Posterior vena cava (tissue), 2 donors: ENCODE data around the gene RCL1. TPM values are rescaled to one million over a fixed set of nuclear protein-coding genes. Genes with fewer than 3 reads are reported as not detected.
"Not testable (repeated sequence)": the region's sequence is repeated elsewhere in the genome, so short reads cannot be mapped to it uniquely, and the experiment has no call there.

Experiments used
- DNase-seq: peaks from one replicate; pipeline ENCODE4 v3.0.0-alpha.2; 2020; ENCODE audit warnings: low spot score
- intact Hi-C, 2 donors: fragments of 100-400 bp; cut with DNase I; formaldehyde crosslinking; loops; one replicate each; pipeline versions ENCODE4 v1.14.1 to v1.14.2; 2022 to 2023
- total RNA-seq, 2 donors: library from RNA; stranded (reverse); fragmentation: NEBNext Ultra II Directional; extraction: Animal tissue kit (Norgen Biotek cat#: 25700); gene quantifications; one replicate each; pipeline ENCODE4 v1.2.1, GENCODE V29; 2021
- donor health status: DM: yes; HTN: yes; CAD: no.
- donor health status: DM: yes; HTN: yes; CAD: no.

Gene RCL1
- total RNA-seq, 2 donors from 2014 or later = 22.1 to 24.7 TPM

DNA sequence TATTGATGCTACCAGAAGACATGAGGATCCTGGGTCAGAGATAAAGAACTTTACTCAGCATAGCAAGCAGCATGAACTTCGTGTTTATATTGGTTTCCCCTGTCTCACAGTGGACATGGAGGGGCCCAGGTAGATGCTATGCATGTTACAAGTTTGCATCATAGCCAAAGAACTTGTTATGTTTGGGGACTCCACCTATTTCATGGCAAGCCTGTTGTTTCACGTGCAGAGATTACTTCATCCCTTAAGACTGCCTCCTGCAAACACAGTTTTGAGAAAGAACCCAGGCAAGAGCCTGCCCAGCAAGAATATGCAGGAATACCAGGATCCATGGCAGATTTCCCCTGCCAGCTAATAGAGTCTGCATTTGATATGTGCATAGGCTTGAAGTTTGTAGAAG is 68.4 kb downstream of the RCL1 start:
- intact Hi-C loops = no loop called here
- DNase-seq = no peak

DNA sequence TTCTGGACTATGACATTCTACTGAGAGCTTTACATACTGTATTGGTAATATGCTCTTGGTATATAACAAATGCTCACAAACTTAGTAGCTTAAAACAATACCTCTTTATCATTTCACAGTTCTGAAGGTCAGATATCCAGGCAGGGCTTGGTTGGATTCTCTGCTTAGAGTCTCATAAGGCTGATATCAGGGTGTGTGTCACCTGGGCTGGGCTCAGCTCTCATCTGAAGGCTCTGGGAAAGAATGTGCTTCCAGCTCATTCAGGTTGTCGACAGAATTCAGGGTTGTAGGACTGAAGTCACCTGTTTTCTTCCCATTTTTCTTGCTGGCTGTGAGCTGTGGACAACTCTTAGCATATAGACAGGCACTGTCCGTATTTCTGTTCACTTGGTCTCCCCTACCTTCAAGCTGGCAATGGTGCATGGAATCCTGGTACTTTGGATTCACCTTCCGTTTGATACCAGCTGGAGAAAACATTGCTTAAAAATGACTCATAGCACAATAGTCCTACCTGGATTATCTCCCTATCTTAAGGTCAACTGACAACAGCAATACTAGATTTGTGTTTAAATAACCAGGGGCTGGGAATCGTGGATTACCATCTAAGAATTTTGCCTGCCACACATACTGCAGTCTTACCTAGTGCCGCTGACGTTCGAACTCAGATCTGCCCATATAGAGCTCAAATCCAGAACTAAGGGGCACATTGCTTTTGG is 69.2 kb downstream of the RCL1 start:
- DNase-seq = no peak
- intact Hi-C loops = no loop called here

DNA sequence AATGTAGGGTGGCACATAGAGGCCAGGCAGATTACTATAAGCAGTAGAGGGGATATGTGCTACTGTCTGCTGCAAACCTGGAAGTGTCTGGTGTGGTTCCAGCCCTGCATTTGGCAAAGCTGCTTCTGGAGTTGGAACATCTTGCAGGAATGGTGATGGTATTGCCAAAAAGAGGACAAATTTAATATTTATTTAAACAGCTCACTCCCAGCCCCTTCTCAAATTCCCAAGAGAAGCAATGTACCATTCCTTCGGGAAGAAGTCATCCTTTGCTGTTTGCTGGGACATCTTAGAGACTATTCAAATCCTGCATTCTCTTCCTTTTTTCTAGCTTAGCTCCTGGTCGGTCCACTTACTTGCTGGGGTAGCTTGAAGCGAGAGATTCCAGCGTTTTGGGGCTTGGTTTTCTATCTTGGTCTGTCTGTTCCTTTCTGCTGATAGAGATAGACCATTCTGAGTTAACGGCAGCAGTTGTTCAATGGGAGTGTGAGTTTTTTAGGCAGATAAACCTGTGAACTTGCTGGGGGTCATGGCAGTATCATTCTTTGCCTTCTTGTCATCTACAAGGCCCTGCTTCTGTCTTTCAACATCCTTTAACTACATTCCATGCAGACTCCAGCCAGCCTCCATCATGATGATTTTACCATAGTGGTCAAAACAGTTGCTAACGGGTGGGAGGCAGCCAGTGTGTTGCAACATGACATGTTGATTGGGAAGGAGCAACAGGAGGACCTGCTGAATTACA is 69.9 kb downstream of the RCL1 start:
- intact Hi-C loops = no loop called here
- DNase-seq = no peak

DNA sequence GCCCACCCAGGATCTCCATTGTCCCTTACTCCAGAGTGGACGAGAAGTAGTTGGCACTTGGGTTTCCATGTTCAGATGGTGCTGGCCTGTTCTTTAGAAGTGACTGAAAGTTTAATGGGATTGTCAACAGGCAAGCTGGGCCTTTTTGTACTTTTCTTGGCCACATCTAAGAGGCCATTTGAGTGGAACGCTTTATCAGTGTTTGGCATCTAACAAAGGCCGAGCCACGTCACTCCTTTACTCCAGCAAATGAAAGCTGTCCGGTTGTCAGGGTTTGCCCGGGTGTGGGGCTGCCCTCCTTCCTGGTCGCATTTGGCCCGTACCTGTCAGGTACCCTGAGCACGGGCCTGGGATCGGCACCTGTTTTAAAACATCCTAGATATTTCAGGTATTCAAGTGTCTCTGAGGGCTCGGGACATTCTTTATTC is 71.5 kb downstream of the RCL1 start:
- intact Hi-C loops = no loop called here
- DNase-seq = no peak

DNA sequence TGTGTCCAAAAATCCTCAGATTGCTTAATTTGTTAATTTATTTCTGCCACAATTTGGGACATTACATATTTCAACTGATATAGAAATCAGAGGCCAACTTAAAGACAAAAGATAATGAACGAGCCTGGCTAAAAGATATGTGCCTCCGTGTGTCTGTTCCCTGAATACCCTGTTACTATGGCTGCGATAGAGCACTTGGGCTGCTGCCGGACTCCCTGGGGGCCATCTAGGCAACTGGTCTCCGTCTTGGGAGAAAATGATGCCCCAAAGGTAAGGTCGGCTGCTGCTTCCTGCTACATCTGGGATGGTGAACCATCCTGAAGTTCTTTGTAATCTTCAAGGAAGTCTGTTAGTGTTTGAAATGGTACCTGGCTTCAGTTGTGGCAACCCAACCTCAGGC is 72.0 kb downstream of the RCL1 start:
- intact Hi-C loops = no loop called here
- DNase-seq = no peak

DNA sequence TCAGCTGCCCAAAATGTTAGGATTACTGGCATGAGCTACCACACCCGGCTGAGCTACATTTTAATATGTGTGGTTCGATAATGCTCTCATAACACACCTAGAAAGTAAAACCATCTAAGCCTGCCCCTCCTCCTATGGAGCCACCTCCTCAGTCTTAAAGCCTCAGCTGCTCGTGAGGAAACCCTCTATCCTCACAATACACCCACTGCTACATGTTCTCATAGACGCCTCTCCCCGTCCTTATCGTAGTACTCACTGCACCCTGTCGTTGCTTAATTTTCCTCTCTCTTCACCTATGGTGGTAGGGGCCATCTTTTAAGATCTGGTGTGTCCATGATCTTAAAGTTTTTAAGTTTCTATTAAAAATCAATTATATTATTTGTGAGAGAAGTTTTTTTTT is 72.9 kb downstream of the RCL1 start:
- intact Hi-C loops = no loop called here
- DNase-seq = no peak

DNA sequence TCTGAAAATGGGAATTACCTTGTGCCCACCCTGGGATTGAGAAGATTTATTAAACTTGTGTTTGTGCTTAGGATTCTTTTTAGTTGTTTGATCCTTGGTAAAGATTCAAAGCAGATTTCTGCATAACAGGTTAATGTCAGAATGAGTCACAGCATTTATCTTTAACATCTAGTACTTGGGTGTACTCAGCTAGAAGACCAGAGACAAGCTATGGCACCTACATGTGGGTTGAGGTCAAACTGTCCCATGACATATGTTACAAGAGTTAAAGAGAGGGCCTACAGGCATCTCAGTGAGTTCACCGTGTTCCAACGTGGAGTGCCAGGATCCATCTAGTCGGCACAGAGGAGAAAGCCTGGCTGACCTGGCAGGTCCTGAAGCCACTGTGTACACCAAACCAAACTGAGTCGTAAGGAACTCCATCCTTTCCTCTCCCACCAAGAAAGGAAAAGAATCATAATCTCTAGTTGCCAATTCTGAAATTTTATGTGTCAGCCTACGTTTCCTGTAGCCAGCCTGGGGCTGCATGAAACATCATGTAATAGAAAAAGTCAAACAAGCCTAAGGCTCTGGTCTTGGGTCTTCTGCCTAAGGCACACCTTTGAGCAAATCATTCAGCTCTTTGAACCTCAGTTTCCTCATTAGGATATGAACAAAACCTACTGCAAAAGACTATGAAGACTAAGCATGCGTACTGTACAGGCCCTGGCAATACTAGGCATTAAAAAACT is 73.7 kb downstream of the RCL1 start:
- intact Hi-C loops = no loop called here
- DNase-seq = no peak

DNA sequence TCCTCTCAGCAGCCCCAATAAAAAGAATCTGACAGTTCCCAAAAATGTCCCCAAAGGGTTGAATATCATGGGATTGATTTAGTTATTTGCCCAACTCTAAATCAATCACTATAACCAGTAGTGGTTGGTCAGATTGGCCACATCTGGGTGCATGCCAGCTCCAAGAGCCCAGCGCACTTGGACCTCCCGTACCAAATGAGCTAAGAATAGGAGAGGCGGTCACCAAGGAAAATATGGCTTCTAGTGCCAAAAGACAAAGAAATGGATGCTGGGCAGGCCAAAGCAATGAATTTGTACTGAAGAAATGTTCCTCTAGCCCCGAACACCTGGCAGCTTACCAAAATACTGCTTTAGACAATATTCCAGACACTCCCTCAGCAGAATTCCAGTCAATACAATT is 80.3 kb downstream of the RCL1 start:
- intact Hi-C loops = no loop called here
- peak; percentile 84 for DNase-seq

DNA sequence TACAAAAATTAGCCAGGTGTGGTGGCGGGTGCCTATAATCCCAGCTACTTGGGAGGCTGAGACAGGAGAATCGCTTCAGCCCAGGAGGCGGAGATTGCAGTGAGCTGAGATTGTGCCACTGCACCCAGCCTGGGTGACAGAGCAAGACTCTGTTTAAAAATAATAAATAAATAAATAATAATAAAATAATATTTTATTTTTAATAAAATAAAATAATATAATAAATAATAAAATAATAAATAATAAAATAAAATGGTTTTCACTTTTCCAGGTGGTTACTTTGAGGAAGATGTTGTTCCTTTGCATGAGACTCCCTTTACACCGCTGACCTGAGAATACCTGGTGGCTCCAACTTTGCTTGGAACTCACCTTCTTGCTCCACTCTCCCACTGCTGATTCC is 82.8 kb downstream of the RCL1 start:
- intact Hi-C loops = no loop called here
- DNase-seq = no peak

DNA sequence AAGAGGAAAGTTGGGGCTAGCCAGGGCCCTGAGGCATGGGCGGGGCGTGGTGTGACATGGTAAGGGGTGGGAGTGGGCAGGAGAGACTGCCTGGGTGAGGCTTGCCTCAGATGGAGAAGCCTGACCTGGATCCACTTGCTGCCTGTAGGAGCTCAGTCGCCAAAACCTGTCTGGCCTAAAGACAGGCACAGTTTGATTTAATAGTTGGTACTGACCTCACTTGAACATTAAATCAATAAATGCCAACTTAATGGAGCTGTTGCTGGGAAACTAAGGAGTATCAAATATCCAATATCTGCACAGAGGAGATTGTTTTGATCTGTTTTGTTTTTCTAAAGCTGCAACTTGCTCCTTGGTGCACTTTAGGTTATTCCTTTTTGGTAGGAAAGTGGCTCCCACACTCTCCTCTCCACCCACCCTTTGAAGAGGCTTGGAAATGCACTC is 86.4 kb downstream of the RCL1 start:
- DNase-seq = no peak
- intact Hi-C loops = no loop called here

DNA sequence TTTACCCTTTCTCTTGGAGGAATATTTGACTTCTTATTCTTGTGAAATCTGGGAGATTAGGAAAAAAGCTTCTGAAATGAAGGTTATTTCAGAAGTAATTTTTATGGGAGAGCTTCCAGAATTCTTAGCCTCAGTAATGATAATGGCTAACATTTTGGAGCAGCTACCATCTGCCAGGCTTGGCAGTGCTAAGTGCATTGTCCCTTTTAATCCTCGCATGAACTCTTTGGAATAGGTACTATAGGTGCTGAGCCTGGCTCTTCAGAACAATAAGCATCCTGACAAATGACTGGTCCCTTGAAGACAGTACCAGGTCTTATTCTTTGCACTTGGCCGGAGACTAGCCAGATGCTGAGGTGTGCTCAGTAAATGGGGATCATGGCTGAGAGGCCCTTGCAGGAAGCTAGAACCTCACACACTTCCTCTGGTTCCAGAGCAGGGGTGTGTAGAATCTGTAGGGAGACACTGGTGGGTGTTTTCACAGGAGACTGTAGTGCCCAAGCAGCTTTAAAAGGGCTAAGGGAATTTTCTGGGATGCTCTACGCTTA is 90.7 kb downstream of the RCL1 start:
- intact Hi-C loops = loop anchor here in 1 of 2 donors (2.0 kb wide), 1 partner anchor 39 kb away; no protein-coding TSS in a partner anchor
- no peak for DNase-seq

DNA sequence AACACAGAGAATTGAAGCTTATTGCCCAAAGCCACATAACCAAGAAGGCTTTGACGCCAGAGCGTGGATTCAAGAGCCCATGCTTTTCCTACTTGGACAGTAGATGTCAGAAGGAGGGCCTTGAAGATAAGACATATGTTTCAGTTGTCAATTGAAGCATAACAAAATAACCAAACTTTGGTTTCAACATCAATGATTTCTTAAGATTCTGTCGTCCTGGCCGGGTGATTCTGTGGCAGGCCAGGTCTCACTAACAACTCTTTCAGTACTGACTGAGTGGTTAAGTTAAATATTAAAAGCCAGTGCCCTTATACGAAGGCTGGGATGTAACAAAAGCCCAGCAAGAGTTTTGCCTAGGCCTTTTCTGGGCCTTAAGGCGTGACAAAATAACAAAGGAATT is 94.0 kb downstream of the RCL1 start:
- DNase-seq = no peak

DNA sequence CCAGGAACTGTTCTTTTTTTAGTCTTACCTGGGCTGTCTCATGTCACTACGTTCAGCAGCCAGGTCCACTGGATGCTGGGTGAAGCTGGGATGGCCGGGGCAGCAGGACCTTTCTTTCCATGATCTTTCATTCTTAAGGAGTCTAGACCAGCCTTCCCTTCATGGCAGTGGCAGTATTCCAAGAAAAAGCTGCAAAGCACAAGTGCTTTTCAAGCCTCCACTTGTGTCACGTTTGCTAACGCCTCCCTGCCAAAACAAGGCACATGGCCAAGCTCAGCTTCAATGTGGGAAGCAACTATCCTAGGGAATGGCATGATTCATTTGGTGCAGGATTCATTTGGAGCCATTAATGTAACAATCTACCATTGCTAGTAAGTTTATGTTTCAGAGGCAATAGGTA is 94.8 kb downstream of the RCL1 start:
- intact Hi-C loops = no loop called here

More for the DNA sequence above, 94.0 kb downstream of the RCL1 start:
- intact Hi-C loops = no loop called here

DNA sequence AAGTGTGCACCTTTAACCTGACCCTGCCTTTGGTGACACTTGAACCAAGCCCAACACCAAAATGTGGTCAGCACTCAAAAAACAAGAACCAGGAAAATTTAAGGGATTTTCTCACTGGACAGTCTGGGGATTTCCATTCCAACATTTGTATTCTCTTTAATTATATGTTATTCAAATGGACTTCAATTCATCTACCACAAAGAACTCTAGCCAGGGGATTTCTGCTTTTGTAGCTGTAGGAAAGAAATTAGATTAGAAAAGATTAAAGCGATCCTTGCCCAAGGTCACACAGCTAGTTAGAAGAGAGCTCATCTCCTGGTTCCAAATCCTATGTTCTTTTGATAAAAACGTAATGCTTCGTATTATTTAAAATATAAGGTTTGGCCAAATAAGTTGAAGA is 97.5 kb downstream of the RCL1 start:
- intact Hi-C loops = no loop called here
- DNase-seq = no peak

More for the DNA sequence above, 94.8 kb downstream of the RCL1 start:
- no peak for DNase-seq

DNA sequence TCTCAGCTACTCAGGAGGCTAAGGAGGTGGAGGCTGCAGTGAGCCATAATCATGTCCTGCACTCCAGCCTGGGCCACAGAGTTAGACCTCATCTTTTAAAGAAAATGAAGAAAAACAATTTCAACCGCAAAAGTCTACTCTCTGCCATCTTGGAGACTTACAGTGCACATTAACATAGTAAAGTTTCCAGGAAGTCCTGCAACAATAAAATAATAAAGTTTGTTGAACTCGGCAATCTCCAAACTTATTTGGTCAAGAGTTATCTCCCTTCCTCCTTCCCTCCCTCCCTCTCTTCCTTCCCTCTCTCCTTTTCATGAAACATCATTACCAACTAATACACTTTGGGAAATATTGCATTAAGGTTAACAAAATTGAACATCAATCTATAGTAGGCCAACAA is 98.2 kb downstream of the RCL1 start:
- intact Hi-C loops = no loop called here
- no peak for DNase-seq

DNA sequence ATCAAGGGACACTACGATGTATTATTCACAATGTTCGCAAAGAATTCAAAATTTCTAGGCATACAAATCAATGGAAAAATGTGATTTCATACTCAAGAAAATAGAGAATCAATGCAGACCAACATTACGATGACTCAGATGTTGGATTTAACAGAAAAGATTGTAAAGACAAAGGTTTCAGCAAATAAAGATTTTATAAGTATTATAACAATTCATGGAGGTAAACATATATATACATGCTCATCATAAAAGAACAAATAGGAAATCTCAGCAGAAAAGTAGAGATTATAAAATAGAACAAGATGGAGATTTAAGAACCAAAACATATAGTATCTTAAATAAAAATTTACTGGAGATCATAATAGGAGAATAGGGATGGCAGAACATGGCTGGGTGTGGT is 98.9 kb downstream of the RCL1 start:
- intact Hi-C loops = no loop called here
- DNase-seq = no peak

DNA sequence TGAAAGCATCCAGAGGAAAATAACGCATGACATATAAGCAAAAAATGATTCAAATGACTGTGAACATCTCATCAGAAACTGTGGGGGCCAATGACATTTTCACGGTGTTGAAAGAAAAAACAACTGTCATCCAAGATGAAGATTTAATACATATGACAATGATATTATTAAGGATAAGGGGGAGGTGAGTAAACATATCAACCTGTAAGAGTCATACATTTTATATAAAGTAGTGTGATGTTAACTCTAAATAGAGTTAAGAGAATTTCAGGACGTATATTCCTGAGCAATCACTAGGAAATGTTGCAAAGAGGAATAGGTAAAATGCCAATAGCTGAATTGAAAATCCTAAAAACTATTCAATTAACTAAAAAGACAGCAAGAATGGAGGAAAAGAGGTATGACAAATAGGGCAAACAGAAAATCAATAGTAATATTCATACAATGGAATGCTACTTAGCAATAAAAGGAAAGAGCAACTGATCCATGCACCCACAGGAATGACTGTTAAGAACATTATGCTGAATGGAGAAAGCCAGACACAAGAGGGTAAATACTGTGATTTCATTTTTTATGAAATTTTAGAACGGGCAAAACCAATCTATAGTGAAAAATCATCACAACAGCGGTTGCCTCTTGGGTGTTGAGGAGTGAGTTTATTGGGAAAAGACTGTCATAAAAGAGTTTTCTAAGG is 99.9 kb downstream of the RCL1 start:
- no peak for DNase-seq
- intact Hi-C loops = no loop called here

DNA sequence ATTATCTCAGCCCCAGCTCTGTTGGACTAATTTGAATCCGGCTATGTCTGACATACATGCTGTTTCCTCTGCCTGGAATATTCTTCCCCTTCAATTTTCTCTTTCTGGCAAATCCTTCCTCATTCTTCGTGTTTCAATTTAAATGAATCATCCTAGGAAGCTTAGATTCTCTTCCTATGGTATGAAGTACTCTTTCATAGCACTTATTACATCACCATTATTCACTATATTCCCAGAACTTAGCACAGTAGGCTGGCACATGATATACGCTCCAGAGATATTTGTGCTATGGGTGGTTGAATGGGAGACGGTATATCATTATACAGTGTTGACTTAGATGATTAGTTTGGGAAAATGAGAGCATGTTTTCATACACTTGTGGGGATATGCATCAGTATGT is 101.3 kb downstream of the RCL1 start:
- intact Hi-C loops = no loop called here
- no peak for DNase-seq

DNA sequence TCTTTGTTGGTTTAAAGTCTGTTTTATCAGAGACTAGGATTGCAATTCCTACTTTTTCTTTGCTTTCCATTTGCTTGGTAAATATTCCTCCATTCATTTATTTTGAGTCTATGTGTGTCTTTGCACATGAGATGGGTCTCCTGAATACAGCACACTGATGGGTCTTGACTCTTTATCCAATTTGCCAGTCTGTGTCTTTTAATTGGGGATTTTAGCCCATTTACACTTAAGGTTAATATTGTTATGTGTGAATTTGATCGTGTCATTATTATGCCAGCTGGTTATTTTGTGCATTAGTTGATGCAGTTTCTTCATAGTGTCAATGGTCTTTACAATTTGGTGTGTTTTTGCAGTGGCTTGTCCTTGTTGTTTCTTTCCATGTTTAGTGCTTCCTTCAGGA is 107.1 kb downstream of the RCL1 start:
- DNase-seq, intact Hi-C loops: not testable (repeated sequence)
